ENCODE measurements around the gene RNF220.

The RNF220 gene

DNA sequence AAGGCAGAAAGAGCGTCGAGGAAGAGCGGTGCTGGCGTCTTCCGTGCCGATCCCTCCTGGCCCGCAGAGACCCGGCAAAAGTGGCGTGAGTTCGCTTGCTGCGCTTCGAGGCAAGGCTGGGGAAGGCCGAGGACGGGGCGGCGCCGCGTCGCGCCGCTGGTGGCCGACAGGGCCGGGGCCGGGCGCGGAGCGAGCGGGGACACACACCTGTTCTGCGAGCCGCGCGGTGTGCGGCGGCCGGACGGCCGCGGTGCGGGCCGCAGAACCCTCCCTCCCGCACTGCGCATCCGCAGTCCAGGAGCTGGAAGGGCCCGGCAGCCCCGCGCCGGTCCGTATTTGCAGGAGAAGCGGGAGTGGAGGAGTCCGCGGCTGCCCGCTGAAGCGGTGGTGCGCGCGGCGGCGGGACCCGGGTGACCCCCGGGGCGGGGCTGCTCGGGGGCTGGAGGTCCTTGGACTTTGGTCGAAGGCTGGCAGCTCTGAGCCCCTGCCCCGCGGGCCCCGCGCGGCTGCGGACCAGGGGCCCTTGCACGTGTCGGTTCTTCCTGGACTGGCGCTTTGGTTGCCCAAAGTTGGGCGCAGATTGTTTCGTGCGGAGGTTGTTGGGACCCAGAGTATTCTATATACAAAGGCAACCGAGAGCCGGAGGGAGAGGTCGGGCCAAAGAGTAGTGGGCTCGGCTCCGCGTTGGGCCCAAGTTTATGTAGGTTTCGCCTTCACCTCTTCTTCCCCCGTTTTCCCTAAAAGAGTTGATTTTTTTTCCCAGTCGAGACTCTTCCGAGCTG, 2.6 kb downstream of the RNF220 start:
- peak in 2 of 14 donors; percentile 54 to 59 for DNase-seq

DNA sequence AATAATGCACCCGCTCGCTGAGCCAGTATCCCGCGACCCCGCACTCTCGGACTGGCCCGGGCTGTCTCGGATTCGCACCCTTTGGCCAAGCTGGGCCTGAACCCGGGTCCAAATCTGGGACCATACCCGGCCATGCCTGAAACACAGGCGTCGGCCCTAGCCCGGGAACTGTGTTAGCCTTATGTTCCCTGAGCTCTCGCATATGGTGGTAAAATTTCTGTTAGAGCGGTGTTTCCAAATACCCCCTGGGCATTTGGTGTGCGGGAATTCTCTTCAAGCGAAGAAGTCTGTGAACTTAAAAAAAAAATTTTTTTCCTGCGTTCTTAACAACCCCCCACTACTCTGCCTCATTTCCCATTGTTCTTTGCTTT, 3.1 kb downstream of the RNF220 start:
- peak in 1 of 14 donors; percentile 59 for DNase-seq

DNA sequence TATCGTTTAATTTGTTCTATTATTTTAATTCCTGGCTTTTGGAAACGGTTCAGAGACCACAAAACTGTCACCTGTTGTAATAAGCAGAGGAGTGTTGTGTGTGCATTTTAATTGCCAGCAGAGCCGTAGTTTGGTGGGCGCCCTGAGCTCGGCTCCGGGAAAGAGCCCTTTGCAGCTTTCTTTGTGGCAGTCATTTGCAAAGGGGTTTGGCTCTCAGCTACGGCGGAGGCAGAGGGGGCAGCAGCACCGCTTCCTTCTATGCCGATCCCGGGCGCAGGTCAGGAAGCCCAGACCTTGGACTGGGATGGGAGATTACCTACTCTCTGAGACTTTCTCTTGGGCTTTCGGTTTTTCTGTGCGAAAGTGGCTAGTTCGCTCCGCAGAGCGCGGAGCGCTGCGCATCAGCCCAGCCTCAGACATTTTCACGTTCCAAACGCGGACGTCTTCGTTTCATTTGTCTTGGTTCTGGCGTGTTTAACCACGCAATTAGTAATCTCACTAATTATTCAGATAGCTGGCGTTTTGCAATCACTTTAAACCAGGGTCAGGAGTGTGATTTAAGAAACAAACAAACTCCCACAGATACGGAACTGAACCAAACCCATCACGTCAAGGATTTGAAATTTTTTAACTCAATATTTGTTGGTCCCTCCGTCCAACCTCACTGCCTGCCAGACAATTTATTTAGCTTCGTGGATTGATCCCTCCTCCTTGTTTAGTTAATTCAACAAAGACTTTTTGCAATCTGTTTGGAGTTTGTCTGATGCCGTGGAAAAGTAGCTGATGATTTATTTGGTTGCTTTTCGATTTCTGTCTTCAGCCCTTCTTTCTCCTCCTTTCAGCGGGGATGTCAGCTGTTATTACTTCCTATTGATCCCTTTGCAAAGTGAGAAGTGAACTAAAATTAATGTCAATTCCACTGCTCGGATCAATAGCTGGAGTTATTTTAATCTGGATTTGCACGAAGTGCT, 3.9 kb downstream of the RNF220 start:
- DNase-seq: peak in 4 of 14 donors; percentile 32 to 64 (median 40)

DNA sequence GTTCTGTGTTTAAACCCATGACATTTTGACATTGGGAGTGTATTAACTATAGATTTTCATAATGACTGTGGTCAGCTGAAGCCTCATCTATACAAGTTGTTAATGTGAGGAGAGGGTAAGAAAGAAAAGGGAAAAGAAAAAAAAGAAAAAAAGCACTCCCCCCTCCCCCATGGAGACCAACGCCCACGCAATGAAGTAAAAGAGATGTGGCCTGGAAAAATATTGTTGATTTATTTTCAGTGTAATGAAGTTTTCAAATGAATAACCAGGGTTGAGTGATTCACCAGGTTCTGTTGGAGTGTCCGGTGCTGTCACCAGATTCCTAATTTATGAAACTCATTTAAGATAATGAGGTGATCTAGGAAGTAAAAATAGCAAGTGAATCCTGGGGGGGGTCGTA, 4.7 kb downstream of the RNF220 start:
- DNase-seq: no peak

DNA sequence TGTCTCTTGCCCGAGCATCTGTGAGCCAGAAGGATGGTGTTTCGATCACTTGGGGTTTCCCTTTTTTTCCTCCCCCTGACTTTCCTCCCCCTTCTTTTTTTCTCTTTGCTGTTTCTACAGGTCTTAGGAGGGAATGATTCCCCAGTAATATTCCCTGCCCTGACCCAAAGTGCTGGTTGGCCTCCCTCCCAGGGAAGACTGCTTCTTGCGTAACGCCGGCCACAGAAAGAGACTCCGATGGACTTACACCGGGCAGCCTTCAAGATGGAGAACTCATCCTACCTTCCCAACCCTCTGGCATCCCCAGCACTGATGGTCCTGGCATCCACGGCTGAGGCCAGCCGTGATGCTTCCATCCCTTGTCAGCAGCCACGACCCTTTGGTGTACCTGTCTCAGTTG, 6.8 kb downstream of the RNF220 start:
- no peak for DNase-seq

DNA sequence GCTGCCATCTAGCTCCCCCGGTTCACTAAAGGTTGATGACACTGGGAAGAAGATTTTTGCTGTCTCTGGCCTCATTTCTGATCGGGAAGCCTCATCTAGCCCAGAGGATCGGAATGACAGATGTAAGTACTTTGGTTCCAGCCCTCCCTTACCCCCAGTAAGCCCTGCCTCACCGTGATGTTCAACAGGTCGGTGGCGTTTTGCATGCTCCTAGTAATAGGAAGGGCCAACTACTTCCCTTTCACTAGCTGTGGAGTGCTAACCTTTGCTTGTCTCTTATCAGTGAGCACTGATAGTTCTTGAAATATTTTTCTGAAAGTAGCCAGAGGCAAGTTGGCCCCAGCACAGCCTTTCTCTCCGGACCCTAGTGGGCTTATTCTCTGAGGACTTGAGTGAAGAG, 7.5 kb downstream of the RNF220 start:
- no peak for DNase-seq

DNA sequence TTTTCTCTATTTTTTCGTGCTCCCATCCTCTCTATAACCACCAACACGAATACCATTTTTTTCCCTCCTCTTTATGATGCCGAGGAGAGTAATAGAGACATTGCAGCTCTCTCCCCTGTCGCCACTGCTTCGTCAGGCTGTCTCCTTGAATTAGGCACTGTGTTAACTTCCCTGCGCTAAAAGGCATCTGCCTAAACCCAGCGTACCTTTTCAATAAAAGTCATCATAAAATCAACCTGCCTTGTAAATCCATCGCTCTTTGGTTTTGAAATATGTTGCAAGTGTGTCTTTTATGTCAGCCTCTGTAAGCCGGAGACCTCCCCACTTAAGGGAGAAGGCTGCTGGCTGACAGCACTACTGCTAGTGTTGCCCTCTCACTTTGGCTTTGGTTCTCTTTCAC, 8.7 kb downstream of the RNF220 start:
- DNase-seq: no peak

DNA sequence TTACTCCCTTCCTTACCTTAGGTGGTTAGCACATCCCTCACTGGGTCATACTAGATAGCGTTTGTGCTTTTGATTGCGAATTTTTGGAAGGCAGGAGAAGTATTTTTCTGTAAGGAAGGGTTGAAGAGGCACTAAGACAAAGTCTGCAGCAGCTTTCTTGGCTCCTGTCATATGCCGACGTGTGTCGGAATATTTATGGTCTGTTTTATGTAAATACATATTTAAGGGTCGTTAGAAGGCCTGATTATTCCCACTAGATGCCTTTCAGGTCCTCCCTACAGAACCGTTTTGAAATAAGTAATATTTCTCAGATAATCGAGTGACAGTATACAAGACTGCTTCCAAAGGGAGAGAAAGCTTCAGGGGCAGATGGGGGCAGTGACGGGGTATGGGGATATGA, 10.0 kb downstream of the RNF220 start:
- DNase-seq: no peak

DNA sequence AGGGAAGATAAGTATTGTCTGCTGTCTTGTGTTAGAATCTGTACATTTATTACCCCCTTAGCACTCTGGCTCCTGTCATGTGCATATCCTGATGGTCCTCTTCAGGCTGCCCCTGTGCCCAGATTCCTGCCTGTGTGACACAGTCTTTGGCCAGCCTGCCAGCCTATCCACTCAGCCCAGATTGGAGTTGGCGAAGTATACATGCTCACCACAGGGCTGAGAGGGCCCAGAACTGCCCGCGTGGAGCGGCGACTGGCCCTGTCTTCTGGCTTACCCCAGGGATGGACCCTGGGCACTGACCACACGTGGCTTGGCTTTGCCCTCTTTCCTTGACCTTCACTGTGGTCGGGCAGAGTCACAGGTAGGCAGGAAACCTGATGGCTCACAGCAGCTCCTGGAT, 11.4 kb downstream of the RNF220 start:
- DNase-seq: no peak

DNA sequence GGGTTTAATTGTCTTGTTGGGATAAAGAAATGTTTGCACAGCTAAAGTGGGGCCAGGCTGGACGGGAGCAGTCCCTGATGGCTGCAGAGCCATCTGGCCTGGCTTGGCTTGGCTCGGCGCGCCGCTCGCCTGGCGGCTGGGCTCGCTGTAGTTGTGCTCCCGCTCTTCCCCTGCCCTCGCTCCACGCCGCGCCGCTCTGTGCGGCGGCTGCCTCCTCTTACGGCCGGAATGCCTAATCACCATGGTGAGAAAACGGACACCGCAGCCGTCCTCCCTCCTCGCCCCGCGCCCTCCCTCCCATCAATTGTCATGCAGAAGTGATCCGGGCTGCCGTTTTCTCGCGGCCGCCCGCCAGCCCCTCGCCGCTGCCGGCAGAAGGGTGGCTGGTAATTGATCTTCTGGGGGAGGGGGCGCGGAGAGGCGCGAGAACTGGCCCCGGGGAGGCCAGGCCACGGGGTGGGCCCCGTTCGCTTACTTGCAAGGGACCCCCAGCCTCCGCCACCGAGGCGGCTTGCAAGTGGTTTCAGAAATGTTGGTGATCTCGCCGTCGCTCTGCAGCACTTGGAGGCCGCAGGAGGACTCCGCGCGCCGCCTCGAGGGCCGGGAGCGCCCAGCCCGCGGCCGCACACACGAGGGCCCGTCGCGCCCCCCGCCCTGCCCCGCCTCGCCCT, 12.4 kb downstream of the RNF220 start:
- peak in 11 of 14 donors; percentile 34 to 77 (median 54) for DNase-seq

DNA sequence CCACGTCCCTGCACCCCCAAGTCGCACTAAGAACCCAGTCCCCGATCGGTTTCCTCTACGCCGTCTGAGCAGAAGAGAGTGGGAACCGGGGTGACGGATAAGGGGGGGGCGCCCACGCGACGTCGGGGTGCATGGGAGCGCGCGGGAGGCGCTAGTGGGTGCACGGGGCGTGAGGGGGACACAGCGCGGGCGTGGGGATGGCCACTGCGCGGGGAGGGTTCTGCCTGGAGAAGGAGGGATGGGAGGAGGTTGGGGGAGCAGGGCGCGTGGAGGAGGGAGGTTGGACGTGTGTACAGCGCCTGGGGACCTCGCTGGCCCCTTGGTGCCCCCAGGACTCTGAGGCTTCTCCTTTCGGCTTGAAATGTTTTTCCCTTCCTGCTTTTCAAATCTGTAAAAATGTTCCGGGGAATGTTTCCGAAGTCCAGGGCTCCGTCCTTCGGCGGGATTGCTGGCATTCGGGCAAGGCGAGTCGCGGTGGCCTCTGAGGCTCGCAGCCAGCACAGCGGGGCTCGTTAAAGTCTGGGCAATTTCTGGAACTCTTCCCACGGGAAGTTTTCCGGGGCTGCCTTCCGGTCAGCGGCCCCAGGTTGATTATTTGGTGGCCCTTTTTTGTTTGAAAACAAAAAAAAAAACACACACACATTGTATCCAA, 13.1 kb downstream of the RNF220 start:
- DNase-seq: peak in 4 of 14 donors; percentile 36 to 55 (median 41)

DNA sequence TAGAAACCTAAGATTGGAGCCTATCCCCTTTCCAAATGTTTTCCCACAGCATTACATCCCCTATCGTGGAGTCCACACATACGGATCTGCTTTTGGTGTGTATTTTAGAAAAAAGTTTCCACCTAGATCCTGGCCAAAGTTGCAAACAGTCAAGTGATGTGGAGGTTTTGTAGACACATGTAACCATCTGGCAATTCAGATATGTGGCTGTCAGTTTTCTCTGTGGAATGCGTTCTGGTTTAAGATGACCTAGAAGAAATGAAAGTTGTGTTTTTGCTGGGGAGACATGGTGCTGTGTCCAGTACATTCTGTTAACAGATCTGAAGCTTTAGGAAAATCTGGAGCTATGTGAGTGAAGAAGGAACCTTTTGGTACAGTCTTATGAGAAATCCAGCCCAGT, 14.8 kb downstream of the RNF220 start:
- DNase-seq: no peak

DNA sequence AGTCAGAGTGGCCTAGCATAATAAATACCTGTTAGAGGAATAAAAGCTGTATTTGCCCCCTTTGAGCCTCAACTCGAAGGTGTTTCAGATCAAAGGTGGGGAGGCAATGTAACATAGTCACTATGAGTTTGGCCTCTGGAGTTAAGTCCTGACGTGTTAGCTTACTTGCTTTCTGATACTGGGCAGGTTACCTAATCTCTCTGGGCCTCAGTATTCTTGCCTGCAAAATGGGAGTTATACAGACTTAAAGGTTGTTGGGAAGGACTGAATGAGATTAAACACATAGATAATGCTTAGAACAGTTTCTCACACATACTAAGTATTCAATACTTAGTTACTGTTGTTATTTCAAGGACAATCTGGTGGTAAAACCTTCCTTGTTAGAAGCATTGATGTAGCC, 15.5 kb downstream of the RNF220 start:
- DNase-seq: no peak

DNA sequence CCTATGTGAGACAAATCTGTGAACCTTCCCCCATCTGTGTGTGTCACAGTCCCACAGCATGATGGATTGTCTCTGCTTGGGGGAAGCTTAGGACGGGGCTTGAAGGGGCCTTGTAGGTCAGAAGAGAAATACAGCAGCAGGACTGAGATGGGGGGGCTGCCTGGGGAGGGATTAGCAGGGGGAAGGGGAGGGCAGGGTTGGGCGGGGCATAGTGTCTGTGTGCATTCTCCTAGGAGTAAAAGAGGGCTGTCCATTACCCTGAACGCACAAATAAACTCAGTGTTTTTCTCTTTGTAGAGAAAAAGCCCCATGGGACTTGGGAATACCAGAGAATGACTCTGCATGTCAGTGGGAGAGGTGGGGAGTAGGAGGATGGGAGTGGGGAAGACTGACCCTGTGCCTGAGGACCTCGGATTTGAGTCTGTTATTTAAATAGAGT, 16.4 kb downstream of the RNF220 start:
- no peak for DNase-seq

DNA sequence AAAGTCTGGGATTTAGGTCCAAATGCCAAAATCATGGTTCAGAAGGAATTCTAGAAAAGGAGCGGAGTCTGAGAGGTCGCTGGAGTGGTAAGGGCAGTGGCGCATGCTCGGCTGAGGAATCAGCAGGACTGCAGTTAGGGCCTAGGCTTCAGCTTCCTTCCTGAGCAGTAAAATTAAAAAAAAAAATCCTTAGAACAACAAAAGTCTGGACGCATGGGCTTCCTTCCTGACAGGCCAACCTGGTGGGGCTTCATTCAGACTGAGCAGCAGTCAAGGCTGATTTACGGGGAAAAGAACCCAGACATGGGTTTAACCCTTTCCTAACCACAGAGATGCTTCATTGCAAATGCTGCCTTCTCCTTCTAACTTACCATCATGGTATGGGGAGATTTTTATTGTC, 17.1 kb downstream of the RNF220 start:
- DNase-seq: no peak

DNA sequence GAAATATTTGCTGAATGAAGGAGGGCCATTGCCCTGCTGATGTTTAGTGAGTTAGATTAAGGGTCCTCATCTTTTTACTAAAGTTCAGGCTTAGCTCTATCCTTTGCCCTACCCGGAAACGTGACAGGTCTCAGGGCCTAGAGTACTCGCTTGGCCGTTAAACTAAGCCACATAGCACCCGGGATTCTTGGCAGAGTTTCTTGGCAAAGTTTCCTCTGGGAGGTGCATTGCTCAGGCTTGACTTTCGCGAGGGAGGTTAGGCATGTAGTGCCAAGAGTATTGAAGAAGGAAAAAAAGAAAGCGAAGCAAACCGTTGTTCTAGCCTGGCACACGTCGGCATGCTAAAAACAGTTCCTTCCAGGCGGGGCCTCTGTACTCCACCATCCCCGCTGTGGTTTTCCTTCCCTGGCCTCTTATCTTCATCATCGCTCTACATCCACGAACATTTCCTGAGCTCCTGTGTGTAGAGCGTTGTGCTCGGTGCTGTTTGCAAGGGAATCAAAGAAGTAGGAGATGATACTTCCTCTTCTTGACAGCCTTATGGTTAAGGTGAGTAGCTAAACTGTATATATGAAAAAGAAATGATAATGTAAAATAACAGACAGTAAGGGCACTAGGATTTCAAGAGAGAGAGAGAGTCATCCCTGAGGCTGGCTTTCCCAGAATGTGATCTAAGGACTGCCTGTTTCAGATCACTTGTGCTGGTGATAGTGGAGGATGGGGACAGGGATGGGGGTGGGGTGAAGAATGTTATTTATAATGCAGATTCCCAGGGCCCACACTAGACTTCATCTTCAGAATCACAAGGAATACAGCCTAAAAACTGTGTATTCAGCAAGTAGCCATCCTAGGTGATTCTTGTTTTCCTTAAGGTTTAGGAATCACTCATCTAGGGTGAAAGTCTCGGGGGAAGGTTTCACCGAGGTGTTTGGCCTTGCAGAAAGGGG, 18.8 kb downstream of the RNF220 start:
- peak in 2 of 14 donors; percentile 13 to 34 for DNase-seq

DNA sequence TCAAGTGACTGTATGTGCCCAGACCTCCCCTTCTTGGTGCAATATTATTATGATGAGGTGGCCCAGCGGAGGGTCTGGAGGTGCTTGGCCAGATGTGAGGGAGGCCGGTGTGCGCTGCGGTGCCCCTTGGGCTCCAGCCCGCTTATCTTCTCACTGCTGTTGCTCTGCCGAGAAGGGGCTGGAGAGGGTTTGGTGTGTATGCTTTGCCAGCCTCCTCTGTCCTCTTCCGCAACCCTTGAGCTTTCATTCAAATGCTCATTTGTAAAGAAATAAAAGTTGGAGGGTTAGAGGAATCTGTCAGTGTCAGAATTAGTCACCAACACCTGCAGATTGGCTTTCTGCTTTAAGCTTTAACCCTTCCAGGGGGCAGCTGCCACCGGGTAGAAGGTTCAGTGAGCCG, 19.7 kb downstream of the RNF220 start:
- DNase-seq: no peak

DNA sequence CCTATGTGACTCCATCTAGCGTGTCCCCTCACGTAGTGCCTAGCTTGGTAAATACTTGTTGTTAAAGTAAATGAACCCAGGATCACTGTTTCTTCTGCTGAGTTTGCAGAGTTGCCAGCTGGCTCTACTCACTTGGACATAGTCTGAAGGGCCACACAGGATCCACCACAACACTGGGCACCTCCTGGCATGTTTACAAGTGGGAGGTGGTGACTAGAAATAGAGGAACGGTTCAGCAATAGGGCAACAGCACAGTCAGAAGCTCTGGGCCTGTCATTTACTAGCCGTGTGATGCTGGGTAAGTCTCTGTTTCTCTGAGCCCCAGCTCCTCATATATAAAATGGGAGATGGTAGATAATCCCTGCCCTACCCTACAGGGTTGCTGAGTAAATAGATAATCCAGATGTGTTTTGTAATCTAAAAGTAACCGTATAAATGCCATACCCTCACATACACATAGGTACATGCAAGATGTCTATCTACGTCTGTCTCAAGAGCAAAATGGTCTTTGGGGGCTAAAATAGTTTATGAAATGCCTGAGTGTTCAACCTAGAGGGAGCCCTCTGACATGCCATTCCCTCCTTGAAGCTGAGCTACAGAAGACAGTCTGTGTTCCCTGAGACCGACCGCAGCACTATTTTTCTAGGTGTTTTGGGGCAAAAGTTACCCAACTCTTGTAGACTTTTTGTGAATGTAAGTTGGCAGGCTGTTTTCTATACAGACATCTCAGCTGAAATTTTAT, 20.5 kb downstream of the RNF220 start:
- DNase-seq: peak in 1 of 14 donors; percentile 10

DNA sequence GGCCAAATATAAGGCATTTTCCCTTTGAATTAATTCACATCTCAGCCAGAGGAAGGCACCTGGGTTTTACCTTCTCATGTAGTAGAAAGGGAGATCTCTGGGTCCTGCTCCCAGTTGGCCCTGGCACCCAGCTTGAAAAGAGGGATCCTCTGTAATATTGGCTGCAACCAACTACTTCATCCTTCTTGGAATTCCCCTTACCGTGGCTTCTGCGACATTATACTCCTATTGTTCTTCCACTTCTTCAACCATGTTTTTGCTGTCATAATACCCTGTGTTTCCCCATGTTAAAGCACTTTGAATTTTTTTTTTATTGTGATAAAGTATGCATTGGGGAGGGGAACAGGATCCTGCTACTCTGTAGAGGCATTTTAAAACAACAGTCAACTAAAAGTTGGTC, 26.8 kb downstream of the RNF220 start:
- no peak for DNase-seq

DNA sequence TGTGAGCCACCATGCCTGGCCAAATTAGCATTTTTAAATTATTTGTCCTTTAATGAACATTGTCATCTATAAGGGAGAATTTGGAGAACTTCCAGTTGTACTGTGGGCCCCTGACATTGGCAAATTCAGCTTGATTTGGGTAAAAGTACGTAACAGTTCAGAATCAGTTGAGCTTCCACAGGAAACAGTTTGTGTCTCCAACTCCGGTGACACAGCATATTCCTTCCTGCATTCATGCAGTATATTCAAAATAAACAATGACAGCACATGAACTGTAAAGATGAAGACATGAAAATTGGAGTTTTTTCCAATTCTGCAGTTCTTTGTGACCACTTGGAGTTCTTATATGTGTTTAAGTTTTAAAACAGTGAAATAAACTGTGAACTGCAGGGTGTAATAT, 28.2 kb downstream of the RNF220 start:
- no peak for DNase-seq
